HG03439 (cell line): ENCODE results near the gene EIF4E2.
"Not testable (repeated sequence)": the region's sequence is repeated elsewhere in the genome, so short reads cannot be mapped to it uniquely, and the experiment has no call there.

Source experiments
- ATAC-seq: cut with Tn5 transposase; IDR thresholded peaks from one replicate; pipeline ENCODE4 v1.9.1; 2021; ENCODE audit warnings: mild to moderate bottlenecking, moderate library complexity; ENCODE audit not compliant: unreplicated experiment

EIF4E2 gene

GRCh38 chr2:232521959-232522622 lies 28.4 kb upstream of the EIF4E2 start:
- no peak for ATAC-seq

- no peak for ATAC-seq
Measured at GRCh38 chr2:232522623-232523401, 27.7 kb upstream of the EIF4E2 start.

DNA sequence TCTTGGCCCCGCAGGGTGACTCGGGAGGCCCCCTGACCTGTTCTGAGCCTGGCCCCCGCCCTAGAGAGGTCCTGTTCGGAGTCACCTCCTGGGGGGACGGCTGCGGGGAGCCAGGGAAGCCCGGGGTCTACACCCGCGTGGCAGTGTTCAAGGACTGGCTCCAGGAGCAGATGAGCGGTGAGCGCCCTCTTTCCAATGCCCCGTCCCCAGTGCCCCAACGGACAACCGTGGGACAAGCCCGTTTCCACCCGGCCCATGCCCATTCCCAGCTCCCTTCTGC lies 27.1 kb upstream of the EIF4E2 start:
- ATAC-seq, result no peak

- ATAC-seq, result no peak
Measured at GRCh38 chr2:232523682-232524597, 26.5 kb upstream of the EIF4E2 start.

GRCh38 chr2:232524771-232525170 lies 25.7 kb upstream of the EIF4E2 start:
- no peak for ATAC-seq

DNA sequence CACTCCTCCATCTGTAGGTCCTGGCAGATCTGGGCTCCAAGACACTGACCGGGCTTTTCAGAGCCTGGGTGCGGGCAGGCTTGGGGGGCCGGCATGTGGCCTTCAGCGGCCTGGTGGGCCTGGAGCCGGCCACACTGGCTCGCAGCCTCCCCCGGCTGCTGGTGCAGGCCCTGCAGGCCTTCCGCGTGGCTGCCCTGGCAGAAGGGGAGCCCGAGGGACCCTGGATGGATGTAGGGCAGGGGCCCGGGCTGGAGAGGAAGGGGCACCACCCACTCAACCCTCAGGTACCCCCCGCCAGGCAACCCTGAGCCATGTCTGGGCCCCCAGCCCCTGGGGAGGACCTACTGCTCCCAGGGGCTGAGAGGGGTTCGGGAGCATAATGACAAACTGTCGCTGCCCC lies 25.3 kb upstream of the EIF4E2 start:
- no peak for ATAC-seq

DNA sequence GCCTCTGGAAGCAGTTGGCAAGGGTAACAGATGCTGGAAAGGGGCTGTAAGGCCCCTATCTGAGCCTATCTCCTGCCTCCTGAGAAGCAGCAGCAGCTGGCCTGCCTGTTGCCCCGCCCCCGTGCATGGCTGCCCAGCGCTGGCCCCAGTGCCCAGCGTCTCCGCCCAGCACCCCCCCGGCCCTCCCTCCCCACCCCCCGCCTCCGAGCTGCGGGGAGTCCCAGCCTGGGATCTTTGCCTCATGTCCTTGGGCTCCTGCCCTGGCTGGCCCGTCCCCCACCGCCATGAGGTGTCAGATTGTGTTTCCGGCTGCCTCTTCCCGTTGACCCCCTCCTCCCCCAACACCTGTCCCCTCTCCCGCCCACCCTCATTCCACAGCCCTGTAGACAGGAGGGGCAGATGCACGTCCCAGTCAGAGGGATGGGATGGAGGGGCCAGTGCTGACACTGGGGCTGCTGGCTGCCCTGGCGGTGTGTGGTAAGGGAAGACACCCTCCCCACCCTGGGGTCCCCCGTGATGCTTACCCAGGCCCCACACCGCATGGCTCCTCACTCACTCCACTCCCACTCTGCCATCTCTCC lies 24.6 kb upstream of the EIF4E2 start, which contains the start of gene CHRND:
Gene CHRND (plus strand): TSS at position 370 of the 581 bp plus-strand sequence. CDS start 56 bp downstream, at position 426.
- no peak for ATAC-seq

DNA sequence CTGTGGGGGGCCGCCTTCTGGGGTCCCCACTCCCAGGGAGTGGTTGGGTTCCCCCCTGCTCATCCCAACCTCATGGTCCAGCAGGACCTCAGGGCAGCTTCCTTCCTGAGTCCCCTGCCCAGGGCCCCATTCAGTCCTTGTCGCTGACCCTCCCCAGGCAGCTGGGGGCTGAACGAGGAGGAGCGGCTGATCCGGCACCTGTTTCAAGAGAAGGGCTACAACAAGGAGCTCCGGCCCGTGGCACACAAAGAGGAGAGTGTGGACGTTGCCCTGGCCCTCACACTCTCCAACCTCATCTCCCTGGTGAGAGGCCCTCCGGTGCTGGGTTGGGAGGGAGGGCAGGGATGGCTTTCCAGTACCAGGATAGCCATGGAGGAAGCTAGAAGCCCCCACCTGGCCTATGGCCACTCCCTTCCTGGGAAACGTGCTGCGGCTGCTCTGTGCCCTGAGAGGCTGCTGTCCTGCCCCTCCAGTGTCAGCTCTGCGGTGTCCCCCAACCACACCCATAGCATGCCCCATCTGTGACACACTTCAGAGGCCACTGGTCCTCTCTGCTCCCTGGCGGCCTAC lies 24.0 kb upstream of the EIF4E2 start:
- no peak for ATAC-seq

GRCh38 chr2:232527905-232528470 lies 22.5 kb upstream of the EIF4E2 start:
- ATAC-seq, result no peak

- ATAC-seq, result no peak
Measured at GRCh38 chr2:232528746-232529460, 21.6 kb upstream of the EIF4E2 start.

GRCh38 chr2:232529806-232530547 lies 20.5 kb upstream of the EIF4E2 start:
- no peak for ATAC-seq

- ATAC-seq, result no peak
Measured at GRCh38 chr2:232530626-232531260, 19.7 kb upstream of the EIF4E2 start.

- no peak for ATAC-seq
Measured at GRCh38 chr2:232532419-232532818, 18.1 kb upstream of the EIF4E2 start.

- ATAC-seq, result not testable (repeated sequence)
Measured at GRCh38 chr2:232532821-232533220, 17.7 kb upstream of the EIF4E2 start.

DNA sequence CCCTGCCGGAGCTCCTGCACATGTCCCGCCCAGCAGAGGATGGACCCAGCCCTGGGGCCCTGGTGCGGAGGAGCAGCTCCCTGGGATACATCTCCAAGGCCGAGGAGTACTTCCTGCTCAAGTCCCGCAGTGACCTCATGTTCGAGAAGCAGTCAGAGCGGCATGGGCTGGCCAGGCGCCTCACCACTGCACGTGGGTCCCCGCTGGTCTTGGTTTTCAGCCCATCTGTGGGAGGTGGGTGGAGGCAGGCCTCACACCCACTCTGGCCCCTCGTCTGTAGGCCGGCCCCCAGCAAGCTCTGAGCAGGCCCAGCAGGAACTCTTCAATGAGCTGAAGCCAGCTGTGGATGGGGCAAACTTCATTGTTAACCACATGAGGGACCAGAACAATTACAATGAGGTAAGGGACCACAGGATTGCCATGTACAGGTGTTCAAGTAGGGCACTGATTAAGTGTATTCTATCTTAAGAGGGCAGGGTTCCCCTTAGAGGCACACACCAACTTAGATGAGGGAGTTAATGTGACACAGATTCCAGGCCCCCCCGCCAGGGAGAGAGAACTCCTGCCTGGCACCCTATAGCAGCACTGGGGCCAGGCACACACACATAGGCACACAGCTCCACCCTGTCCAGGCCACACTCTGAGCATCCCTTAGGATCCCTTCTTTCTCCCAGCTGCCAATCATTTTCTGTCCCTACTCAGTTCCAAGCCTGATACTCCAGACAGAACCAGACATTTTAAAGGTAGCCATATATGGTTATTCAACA lies 16.4 kb upstream of the EIF4E2 start:
- ATAC-seq, result no peak

- no peak for ATAC-seq
Measured at GRCh38 chr2:232534940-232535651, 15.4 kb upstream of the EIF4E2 start.
